NCI-H510A (cell line): Measurements from ENCODE around the gene KIFC3.
"Not testable (repeated sequence)": the region's sequence is repeated elsewhere in the genome, so short reads cannot be mapped to it uniquely, and the experiment has no call there.

Experiments
- DNase-seq: peaks from one replicate; lab custom pipeline; 2025; lab: John Stamatoyannopoulos, UW

The KIFC3 gene

GRCh38 chr16:57721356-57722209, 80.7 kb downstream of the KIFC3 start:
- no peak for DNase-seq

DNA sequence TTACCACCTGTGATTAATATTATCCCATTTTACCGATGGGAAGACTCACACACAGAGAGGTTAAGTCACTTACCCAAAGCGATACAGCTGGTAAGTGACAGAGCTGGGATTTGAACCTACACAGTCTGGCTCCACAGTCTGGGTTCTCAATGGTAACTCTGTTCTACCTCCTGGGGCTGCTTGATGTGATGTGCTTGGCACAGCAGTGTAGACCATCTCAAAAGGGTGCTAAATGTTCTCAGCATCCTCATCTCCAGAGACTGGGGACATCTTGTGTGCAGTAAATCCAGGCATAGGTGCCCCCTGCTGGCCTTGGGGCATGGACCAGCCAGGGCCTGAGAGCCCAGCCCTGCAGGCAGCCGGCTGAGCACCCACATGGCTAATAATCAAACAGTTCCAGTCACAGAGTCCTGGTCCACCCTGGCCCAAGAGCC, 82.1 kb downstream of the KIFC3 start:
- DNase-seq = no peak

DNA sequence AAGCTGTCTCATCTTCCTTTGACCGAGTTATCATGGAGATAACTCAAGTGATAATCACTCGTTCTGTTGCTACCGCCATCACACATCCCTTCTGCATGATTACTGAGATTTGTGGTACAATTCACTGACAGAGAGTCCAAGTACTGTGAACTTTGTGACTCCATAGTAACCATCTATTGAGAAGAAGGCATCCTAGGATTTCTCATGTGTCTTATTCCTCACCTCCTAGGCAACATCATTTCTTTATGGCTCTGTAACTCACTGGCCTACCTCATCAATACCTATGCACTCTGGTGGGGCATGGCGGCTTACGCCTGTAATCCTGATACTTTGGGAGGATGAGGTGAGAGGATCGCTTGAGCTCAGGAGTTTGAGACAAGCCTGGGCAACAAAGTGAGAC, 88.2 kb downstream of the KIFC3 start:
- no peak for DNase-seq

- no peak for DNase-seq
Measured at GRCh38 chr16:57713596-57713995, 88.7 kb downstream of the KIFC3 start.

DNA sequence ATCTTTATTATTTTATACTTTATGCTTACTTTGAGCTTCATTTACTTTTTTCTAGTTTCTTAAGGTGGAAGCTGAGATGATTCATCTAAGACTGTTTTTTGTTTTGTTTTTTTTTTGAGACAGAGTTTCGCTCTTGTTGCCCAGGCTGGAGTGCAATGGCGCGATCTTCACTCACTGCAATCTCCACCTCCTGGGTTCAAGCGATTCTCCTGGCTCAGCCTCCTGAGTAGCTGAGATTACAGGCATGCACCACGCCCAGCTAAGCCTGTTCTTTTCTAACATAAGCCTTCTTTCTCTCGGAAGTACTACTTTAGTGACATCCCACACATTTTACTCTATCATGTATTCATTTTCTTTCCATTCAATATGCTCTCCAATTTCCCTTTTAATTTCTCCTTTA, 89.7 kb downstream of the KIFC3 start:
- not testable (repeated sequence) for DNase-seq

GRCh38 chr16:57711993-57712392, 90.3 kb downstream of the KIFC3 start:
- DNase-seq = no peak

DNA sequence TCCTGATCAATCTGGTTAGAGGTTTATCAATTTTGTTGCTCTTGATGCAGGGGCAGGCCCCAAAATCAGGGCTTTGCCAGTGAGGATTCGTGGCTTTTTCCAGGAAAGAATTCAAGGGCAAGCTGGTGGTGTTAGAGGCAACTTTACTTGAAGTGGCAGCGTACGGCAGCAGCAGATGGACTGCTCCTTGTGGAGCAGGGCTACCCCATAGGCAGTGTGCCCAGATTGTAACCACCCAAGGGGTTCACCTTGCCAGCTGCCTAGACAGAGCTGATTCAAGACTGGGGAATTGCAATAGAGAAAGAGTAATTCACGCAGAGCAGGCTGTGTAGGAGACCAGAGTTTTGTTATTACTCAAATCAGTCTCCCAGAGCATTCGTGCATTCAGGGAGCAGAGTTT, 90.9 kb downstream of the KIFC3 start:
- DNase-seq = no peak

GRCh38 chr16:57709663-57710062, 92.6 kb downstream of the KIFC3 start:
- no peak for DNase-seq
